ENCODE results near the gene PRKRIP1.
"Not testable (repeated sequence)": the region's sequence is repeated elsewhere in the genome, so short reads cannot be mapped to it uniquely, and the experiment has no call there.

The PRKRIP1 gene

DNA sequence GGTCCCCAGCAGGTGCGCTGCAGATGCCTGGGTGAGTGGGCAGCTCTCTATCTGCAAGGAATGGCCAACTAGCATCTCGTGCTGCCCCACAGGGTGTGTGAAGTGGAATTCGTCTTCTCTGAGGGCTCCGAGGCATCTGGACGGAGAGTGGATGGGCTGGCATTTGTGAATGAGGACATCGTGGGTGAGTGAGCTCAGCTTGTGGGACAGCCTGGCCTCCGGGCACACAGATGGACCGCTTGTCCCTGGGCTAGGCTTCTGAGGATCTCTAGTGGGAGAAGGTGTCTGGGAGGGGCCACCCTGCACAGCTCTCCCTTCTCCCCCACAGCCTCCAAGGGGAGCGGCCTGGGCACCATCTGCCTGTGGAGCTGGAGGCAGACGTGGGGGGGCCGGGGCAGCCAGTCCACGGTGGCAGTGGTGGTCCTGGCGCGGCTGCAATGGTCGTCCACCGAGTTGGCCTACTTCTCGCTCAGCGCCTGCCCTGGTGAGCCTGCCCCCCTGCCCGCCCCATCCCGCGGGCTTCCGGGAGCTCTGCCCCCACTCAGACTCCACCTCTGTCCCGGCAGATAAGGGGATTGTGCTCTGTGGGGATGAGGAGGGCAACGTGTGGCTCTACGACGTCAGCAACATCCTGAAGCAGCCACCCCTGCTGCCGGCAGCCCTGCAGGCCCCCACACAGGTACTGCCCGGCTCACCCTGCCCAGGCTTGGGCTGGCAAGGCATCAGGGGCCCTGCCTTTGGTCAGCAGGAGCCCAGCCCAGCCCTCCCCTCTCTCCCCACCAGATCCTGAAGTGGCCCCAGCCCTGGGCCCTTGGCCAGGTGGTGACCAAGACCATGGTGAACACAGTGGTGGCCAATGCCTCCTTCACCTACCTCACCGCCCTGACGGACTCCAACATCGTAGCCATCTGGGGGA is 76.2 kb downstream of the PRKRIP1 start:
- DNase-seq (ENCODE audit: extremely low spot score, insufficient read length, low read depth) (no peak), FAIRE-seq (no peak)

- DNase-seq (ENCODE audit: extremely low spot score, insufficient read length, low read depth) (no peak), FAIRE-seq (no peak)
These were observed 77.3 kb downstream of the PRKRIP1 start for GRCh38 chr7:102473271-102473991.

DNA sequence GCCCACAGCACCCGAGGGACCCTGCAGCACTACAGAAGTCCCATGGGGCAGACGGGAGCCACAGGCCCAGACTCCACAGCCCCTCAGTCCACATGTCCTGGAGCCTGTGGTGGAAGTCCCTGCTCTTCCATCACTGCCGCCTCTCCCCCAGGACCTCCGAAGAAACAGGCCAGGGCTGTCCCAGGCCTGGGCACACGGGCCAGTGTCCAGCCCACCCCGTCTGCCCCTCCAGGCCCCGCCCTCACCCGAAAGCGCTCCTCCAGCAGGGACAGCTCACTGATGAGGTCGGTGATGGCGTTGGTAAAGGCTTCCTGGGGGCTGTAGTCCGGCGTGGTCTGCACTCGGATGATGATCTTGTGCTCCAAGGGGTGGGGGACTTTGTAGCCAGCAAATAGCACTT is 78.0 kb downstream of the PRKRIP1 start:
- not testable (repeated sequence) for DNase-seq (ENCODE audit: extremely low spot score, insufficient read length, low read depth); FAIRE-seq

- DNase-seq (ENCODE audit: extremely low spot score, insufficient read length, low read depth); FAIRE-seq: not testable (repeated sequence)
These were observed 78.7 kb downstream of the PRKRIP1 start for GRCh38 chr7:102474736-102475435.

Measured in GM18507 (cell line).